ENCODE results near the gene CHST11. TPM values are rescaled to one million over a fixed set of nuclear protein-coding genes. Genes with fewer than 3 reads are reported as not detected.

The CHST11 gene
- total RNA-seq, 2 experiments from 2014 or later: 39.3 to 45.3 TPM

DNA sequence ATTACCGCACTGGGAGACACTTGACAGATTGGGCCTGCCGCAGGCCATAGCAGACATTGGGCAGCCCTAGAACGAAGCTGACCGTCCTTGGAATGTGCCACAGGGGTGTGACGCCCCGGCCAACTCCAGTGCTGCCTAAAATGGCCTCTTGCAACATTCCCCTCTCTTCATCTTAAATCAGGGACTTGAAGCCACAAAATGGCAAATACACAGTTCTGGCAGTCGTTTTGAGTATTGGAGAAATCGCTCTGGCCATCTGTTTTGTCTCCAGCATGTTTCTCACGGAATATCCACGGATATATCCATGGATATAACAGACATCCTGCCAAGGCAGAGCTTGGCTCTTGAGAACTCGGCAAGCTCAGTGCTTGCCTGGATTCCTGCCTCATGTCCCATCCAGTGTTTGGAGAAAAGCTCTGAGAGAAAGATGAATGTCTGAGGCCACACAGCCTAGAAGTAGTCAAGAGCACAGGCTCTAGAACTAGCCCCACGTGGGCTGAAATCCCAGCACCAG lies 158.4 kb downstream of the CHST11 start:
- Mint-ChIP-seq H3K9me3 (no peaks in the 10 kb centered on the region), H3K4me1 (ENCODE audit: low read depth) (peaks cover 7% of the 10 kb centered on the region), H3K4me3 (no peak overlapping the region), H3K36me3 (ENCODE audit: low read depth) (peaks cover 8% of the 10 kb centered on the region), H3K27ac (no peak overlapping the region), H3K27me3 (ENCODE audit: low read depth) (no peaks in the 10 kb centered on the region)
- intact Hi-C loops (cut with micrococcal nuclease): no loop called here
- CTCF ChIA-PET: no interaction called here
- DNase-seq: no peak

DNA sequence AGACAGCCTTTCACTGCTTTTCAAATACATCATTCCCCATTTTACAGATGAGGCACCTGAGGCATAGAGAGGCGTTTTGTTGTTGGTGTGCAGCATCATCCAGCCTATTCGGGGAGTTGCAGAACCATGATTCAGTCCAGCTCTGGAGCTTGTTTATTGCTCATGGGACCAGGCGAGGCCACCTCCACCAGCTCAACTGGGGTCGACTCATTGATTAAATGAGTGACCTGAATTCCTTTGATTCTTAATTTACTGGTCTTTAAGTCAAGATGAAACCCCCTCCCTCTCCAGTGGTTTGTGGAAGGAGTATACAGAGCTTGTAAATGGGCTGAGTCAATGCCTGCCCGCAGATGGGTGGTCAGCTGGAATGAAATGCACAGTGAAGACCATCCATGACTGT lies 161.9 kb downstream of the CHST11 start:
- no peaks in the 10 kb centered on the region for H3K9me3 Mint-ChIP-seq
- H3K27me3 Mint-ChIP-seq (ENCODE audit: low read depth): no peaks in the 10 kb centered on the region
- no peak overlapping the region for H3K27ac Mint-ChIP-seq
- intact Hi-C loops (cut with micrococcal nuclease): no loop called here
- H3K4me1 Mint-ChIP-seq (ENCODE audit: low read depth): peaks cover 10% of the 10 kb centered on the region
- H3K36me3 Mint-ChIP-seq (ENCODE audit: low read depth): no peaks in the 10 kb centered on the region
- no peak overlapping the region for H3K4me3 Mint-ChIP-seq
- CTCF ChIA-PET: interaction anchor here (0.7 kb wide), 1 partner anchor 237 kb away, joined by 3 read pairs; no protein-coding TSS in a partner anchor
- no peak for DNase-seq

DNA sequence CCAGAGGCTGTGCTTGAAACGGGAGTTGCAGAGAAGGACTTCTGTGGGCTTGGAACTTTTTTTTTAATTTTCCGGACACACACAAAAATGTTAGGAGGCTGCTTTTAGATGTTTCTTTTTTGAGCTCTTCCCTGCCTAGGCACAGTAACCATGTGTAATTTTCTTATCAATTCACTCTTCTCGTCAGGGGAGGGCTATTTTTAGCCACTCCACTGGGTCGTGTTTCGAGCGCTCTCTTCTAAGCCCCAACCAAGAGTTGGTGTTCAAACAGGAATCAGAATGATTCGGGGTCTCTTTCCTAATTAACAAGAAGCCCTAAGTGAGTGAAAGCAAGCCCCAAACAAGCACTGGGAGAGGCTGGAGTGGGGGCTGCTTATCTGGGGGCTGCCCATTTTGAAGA lies 162.6 kb downstream of the CHST11 start:
- CTCF ChIA-PET: no interaction called here
- Mint-ChIP-seq H3K27ac (no peak overlapping the region), H3K4me1 (ENCODE audit: low read depth) (peaks cover 12% of the 10 kb centered on the region), H3K36me3 (ENCODE audit: low read depth) (no peaks in the 10 kb centered on the region), H3K27me3 (ENCODE audit: low read depth) (no peaks in the 10 kb centered on the region), H3K9me3 (no peaks in the 10 kb centered on the region), H3K4me3 (no peak overlapping the region)
- intact Hi-C loops (cut with micrococcal nuclease): no loop called here
- DNase-seq: no peak

DNA sequence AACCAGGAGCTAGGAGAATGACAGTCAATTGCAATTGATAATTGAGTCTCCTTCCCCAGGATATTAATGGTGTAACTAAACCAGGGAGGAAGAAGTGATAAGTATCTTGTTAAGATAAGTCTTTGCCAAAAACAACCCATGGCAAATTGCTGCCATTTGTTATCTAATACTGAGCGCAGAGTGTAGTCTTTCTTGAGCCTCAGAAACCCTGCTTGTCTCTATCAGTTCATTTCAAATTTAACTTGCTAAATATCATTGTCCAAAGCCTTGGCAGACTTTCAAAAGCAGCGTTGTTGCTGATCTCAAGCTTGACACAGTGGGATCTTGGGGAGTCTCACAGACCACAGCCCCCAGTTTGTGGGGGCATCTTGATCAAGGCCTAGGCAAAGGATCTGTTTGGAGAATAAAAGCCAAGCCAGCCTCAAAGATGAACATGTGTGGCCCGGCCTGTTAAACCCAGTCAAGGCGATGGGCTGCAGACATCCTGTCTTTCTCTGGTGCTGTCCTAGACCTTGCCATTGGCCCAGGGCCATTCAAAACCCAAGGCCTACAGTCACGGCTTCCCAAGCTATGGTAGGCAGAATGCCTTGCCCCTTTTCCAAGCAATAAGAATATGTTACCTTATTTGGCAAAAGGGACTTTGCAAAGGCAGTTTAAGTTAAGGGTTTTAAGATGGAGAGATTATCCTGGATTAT lies 164.2 kb downstream of the CHST11 start:
- intact Hi-C loops (cut with micrococcal nuclease): no loop called here
- no peak for DNase-seq
- no peak overlapping the region for H3K4me3 Mint-ChIP-seq
- H3K4me1 Mint-ChIP-seq (ENCODE audit: low read depth): peaks cover 12% of the 10 kb centered on the region
- H3K9me3 Mint-ChIP-seq: no peaks in the 10 kb centered on the region
- no peak overlapping the region for H3K27ac Mint-ChIP-seq
- no peaks in the 10 kb centered on the region for H3K27me3 Mint-ChIP-seq (ENCODE audit: low read depth)
- H3K36me3 Mint-ChIP-seq (ENCODE audit: low read depth): no peaks in the 10 kb centered on the region
- CTCF ChIA-PET: interaction anchor here (0.7 kb wide), 1 partner anchor 143 kb away, joined by 3 read pairs; no protein-coding TSS in a partner anchor

DNA sequence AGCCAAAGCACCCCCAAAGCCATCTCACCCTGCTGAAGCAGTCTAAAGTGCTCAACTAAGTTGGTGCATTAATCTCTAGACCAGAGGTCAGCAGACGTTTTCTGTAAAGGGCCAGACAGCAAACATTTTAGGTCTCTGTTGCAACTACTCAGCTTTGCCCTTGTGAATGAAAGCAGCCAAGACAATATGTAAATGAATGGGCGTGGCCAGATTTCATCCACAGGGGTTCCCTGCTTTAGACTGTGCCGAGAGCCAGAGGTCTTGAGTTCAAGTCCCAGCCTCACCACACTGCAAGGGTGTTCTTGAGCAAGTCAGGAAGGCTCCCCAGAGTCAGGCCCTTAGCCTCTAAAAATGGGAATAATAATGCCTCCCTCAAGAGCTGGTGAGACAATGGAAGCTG lies 166.2 kb downstream of the CHST11 start:
- intact Hi-C loops (cut with micrococcal nuclease): no loop called here
- Mint-ChIP-seq H3K4me1 (ENCODE audit: low read depth) (peaks cover 12% of the 10 kb centered on the region), H3K36me3 (ENCODE audit: low read depth) (no peaks in the 10 kb centered on the region), H3K27ac (no peak overlapping the region), H3K4me3 (no peak overlapping the region), H3K27me3 (ENCODE audit: low read depth) (no peaks in the 10 kb centered on the region), H3K9me3 (no peaks in the 10 kb centered on the region)
- DNase-seq: no peak
- CTCF ChIA-PET: interaction anchor here (0.6 kb wide), 1 partner anchor 1740 kb away, joined by 3 read pairs; no protein-coding TSS in a partner anchor

DNA sequence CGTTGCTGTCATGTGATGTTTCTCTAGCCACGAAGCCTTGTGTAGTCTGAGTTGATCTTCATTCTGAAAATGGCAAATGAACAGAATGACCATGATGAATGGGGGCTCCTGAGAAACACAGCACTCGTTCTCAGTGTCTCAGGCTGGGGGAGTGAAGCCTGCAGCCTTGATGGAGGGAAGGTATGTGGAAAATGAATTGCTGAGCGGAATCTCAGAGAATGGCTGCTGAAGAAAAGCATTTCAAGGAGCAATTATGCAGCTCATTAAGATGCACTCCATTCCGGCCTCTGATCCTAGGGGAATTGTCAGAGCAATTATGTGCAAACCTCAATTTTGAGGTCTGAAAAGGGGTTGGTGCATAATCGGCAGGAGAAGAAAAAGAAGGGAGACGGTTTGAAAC lies 167.1 kb downstream of the CHST11 start:
- H3K4me1 Mint-ChIP-seq (ENCODE audit: low read depth): peaks cover 12% of the 10 kb centered on the region
- H3K36me3 Mint-ChIP-seq (ENCODE audit: low read depth): peaks cover 2% of the 10 kb centered on the region
- H3K4me3 Mint-ChIP-seq: no peak overlapping the region
- no peak overlapping the region for H3K27ac Mint-ChIP-seq
- H3K9me3 Mint-ChIP-seq: no peaks in the 10 kb centered on the region
- intact Hi-C loops (cut with micrococcal nuclease): no loop called here
- DNase-seq: no peak
- no peaks in the 10 kb centered on the region for H3K27me3 Mint-ChIP-seq (ENCODE audit: low read depth)
- CTCF ChIA-PET: interaction anchor here (0.6 kb wide), 1 partner anchor 56 kb away, joined by 3 read pairs; no protein-coding TSS in a partner anchor

DNA sequence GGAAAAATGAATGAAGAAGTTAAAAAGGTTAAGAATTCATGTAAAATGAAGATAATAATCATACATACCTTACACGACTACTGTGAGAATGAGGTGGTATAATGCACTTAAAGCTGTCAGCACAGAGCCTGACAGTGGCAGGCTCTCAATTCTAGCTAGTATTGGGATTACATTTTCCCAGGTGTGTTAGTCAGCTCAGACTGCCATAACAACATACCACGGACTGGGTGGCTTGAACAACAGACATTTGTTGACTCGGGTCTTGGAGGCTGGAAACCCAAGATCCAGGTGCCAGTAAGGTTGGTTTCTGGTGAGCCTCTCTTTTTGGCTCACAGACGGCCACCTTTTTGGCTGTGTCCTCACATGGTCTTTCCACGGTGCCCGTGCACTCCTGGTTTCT lies 167.8 kb downstream of the CHST11 start:
- Mint-ChIP-seq H3K4me3 (no peak overlapping the region), H3K4me1 (ENCODE audit: low read depth) (peaks cover 12% of the 10 kb centered on the region), H3K9me3 (no peaks in the 10 kb centered on the region), H3K27ac (no peak overlapping the region), H3K36me3 (ENCODE audit: low read depth) (peaks cover 2% of the 10 kb centered on the region), H3K27me3 (ENCODE audit: low read depth) (no peaks in the 10 kb centered on the region)
- intact Hi-C loops (cut with micrococcal nuclease): no loop called here
- no peak for DNase-seq
- CTCF ChIA-PET: interaction anchor here (0.7 kb wide), 1 partner anchor 20 kb away, joined by 3 read pairs; no protein-coding TSS in a partner anchor

DNA sequence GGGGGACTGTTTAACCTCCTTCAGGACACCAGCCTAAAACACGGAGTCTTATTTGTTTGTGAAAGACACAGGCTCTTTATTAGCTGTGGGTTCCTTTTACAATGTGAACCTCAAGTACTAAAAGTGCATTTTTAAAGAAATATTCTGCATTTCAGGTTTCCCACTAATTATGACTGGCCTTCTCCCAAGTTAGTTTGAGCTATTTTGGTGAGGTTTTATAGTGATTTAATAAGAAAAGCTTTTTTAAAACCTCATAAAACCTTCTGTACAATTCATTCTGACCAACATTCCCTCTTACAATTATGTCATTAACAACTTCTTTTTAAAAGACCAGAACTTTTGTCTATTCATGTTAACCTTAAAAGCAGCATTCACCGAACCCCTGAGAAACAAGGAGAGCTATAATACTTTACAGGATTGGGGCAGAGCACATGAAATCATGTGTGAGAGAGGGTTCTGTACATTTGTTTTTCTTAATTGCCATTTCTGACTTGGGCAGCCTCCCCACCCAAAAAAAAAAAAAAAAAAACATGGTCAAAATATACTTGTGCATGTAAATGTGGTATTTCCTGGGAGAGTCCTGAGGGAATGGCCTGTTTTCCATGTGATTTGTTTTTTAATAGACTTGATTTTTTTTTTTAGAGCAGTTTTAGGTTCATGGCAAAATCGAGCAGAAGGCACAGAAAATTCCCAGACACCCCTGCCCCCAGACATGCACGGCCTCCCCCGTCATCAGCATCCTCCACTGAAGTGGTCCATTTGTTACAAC lies 169.5 kb downstream of the CHST11 start:
- no peak for DNase-seq
- H3K4me3 Mint-ChIP-seq: no peak overlapping the region
- H3K36me3 Mint-ChIP-seq (ENCODE audit: low read depth): peaks cover 4% of the 10 kb centered on the region
- H3K27ac Mint-ChIP-seq: no peak overlapping the region
- H3K9me3 Mint-ChIP-seq: no peaks in the 10 kb centered on the region
- intact Hi-C loops (cut with micrococcal nuclease): no loop called here
- CTCF ChIA-PET: interaction anchor here (0.6 to 0.7 kb wide), 2 partner anchors 25 to 199 kb away, joined by 3 read pairs; no protein-coding TSS in a partner anchor
- H3K27me3 Mint-ChIP-seq (ENCODE audit: low read depth): no peaks in the 10 kb centered on the region
- peaks cover 15% of the 10 kb centered on the region for H3K4me1 Mint-ChIP-seq (ENCODE audit: low read depth)

DNA sequence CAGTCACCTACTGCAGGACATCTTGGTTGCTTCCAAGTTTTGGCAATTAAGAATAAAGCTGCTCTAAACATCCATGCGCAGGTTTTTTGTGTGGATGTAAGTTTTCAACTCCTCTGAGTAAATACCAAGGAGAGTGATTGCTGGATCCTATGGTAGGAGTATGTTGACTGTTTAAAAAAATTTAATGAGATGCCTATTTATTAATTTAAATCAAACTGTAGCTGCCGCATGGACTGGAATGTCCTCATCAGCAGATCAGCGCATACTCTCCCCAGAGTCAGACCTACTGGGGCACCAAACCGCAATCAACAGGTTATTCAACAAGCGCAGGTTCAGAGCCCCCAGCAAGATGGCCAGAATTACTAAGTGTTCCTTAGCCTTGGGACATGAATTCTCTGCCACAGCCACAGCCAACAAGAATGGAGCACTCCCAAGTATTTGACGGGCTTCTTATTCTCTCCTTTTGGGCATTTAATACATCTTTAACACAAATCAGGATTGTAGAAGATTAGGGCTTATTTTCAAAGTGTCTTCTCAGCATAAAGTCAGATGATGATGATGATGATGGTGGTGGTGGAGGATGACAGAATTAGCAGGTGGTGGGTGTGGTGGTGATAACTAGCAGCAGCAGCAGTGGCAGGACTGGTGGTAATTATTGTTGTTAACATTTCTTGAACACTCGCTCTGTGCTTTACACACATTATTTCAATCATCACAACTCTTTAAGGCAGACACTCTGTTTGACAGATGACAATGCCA lies 170.7 kb downstream of the CHST11 start:
- H3K4me3 Mint-ChIP-seq: no peak overlapping the region
- H3K36me3 Mint-ChIP-seq (ENCODE audit: low read depth): peaks cover 4% of the 10 kb centered on the region
- intact Hi-C loops (cut with micrococcal nuclease): no loop called here
- DNase-seq: no peak
- H3K27ac Mint-ChIP-seq: no peak overlapping the region
- H3K9me3 Mint-ChIP-seq: no peaks in the 10 kb centered on the region
- H3K4me1 Mint-ChIP-seq (ENCODE audit: low read depth): peaks cover 15% of the 10 kb centered on the region
- CTCF ChIA-PET: no interaction called here
- H3K27me3 Mint-ChIP-seq (ENCODE audit: low read depth): no peaks in the 10 kb centered on the region

DNA sequence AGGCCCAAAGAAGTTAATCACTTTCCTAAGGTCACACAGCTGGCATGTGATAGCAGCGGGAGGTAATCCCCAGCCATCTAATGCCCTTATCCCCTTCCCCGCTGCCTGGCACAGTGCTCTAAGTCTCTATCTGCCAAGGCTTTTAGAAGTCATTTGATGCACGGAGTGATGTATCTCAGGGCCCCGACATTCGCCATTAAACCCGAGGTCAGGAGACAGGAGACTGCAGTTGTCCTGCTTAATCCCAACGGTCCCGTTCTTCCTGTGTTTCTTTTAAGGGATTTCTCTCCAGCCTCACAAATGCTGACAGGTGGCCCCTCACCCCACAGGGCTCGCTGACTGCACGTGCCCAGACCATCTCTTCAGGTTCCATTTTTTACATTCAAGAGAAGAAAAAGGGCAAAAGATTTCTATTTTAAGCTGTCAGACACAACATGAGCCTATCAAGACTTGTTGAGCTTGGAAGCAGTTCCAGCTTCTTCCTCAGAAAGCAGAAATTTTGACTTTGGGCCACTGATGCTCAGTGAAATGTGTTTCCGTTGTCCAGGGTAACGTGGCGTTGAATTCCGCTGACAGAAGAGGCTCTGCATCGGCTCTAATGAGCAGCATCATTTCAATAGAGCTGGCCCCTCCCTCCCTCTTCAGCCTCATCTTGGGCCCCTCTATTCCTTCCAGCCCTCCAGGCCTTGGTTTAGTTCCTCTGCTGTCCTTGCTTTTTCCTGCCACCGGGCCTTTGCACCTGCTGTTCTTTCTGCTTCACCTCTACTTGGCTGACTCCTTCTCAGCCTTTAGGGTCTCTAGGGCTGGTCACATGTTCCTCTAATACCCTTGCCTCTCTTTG lies 171.5 kb downstream of the CHST11 start:
- intact Hi-C loops (cut with micrococcal nuclease): no loop called here
- DNase-seq: no peak
- CTCF ChIA-PET: no interaction called here
- Mint-ChIP-seq H3K9me3 (no peaks in the 10 kb centered on the region), H3K4me3 (no peak overlapping the region), H3K27me3 (ENCODE audit: low read depth) (no peaks in the 10 kb centered on the region), H3K4me1 (ENCODE audit: low read depth) (peaks cover 12% of the 10 kb centered on the region), H3K36me3 (ENCODE audit: low read depth) (peaks cover 4% of the 10 kb centered on the region), H3K27ac (no peak overlapping the region)

DNA sequence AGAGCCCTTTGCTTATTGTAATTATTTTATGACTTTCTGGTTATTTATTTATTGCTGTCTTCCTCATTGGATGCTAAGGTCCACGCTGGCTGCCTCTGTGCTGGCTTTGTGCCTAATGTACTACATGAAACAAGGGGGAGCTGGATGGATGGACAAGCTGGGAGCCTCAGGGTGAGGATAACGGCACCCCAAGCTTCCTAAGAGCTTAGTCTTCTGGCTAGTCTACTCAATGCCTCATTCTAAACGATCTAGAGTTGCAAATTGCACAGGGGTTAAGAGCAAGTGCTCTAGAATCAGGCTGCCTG lies 172.0 kb downstream of the CHST11 start:
- Mint-ChIP-seq H3K4me3 (no peak overlapping the region), H3K27me3 (ENCODE audit: low read depth) (no peaks in the 10 kb centered on the region), H3K27ac (no peak overlapping the region), H3K36me3 (ENCODE audit: low read depth) (peaks cover 5% of the 10 kb centered on the region), H3K9me3 (no peaks in the 10 kb centered on the region), H3K4me1 (ENCODE audit: low read depth) (peaks cover 9% of the 10 kb centered on the region)
- CTCF ChIA-PET: no interaction called here
- intact Hi-C loops (cut with micrococcal nuclease): no loop called here
- no peak for DNase-seq
